K562 (cell line): ENCODE data around the gene KIF25. TPM values are rescaled to one million over a fixed set of nuclear protein-coding genes. Genes with fewer than 3 reads are reported as not detected.

Experiments used
- polyA plus RNA-seq, 8 experiments: library from polyadenylated mRNA; depleted of rRNA in 4 of 8; stranded (reverse) in 5 of 8; unstranded in 3 of 8; fragments of >200 nt; fragmentation: Nextera tagmentation in 2 of 8; fragmentation: Illumina TruSeq in 1 of 8; extraction: Ambion mirVana in 2 of 8; extraction: Trizol in 1 of 8; gene quantifications; 2 replicates each; pipeline versions ENCODE4 v1.2.1 to v1.2.3, GENCODE V29; 2011 to 2014; ENCODE audit warnings: inconsistent platforms in 1 of 8, missing spikeins in 1 of 8
- total RNA-seq, 7 experiments: library from RNA; depleted of rRNA in 6 of 7; stranded (reverse); fragments of >200 nt in 6 of 7; fragmentation: Illumina TruSeq in 2 of 7; extraction: Trizol in 2 of 7; gene quantifications; 2 replicates each; pipeline versions ENCODE4 v1.2.1 to v1.2.3, GENCODE V29; 2011 to 2021; ENCODE audit warnings: low replicate concordance in 1 of 7
- TF ChIP-seq, protein P1 (sequence below), 2 experiments: fragments of 450-650 bp; formaldehyde crosslinking in 1 of 2; IDR thresholded peaks; 2 replicates each; pipeline versions ENCODE4 v1.4.0 to v1.6.1; 2014 to 2020; ENCODE audit warnings: mild to moderate bottlenecking in 2 of 2, borderline replicate concordance in 1 of 2, low read depth in 1 of 2

The KIF25 gene
- total and polyA plus RNA-seq, 9 of the 15 experiments (the other 6 are each of a cell fraction or from before 2014, with no cell fraction given) = 0.04 to 0.49 (median 0.23) TPM; not detected in 5

DNA sequence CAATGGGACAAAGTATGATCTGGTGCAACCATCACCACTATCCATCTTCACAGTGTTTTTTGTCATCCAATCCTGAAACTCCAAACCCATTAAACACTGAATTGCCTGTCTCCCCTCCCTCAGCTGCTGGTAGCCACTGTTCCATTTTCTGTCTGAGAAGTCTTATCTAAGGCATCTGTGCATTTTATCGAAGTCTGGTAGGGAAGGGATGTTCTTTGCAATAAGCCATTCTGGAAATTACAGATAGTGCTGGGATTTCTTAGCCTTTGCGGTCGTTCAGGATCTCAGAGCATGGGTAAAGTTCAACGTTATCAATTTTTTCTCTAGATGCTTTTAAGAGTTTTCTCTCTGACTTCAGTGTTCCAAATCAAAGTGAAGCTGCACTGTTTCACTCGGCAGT is 24.1 kb downstream of the KIF25 start (continued):
- TF ChIP-seq, protein P1, sequence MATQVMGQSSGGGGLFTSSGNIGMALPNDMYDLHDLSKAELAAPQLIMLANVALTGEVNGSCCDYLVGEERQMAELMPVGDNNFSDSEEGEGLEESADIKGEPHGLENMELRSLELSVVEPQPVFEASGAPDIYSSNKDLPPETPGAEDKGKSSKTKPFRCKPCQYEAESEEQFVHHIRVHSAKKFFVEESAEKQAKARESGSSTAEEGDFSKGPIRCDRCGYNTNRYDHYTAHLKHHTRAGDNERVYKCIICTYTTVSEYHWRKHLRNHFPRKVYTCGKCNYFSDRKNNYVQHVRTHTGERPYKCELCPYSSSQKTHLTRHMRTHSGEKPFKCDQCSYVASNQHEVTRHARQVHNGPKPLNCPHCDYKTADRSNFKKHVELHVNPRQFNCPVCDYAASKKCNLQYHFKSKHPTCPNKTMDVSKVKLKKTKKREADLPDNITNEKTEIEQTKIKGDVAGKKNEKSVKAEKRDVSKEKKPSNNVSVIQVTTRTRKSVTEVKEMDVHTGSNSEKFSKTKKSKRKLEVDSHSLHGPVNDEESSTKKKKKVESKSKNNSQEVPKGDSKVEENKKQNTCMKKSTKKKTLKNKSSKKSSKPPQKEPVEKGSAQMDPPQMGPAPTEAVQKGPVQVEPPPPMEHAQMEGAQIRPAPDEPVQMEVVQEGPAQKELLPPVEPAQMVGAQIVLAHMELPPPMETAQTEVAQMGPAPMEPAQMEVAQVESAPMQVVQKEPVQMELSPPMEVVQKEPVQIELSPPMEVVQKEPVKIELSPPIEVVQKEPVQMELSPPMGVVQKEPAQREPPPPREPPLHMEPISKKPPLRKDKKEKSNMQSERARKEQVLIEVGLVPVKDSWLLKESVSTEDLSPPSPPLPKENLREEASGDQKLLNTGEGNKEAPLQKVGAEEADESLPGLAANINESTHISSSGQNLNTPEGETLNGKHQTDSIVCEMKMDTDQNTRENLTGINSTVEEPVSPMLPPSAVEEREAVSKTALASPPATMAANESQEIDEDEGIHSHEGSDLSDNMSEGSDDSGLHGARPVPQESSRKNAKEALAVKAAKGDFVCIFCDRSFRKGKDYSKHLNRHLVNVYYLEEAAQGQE (IDR thresholded peaks at IDR 0.05; ENCODE audit: borderline replicate concordance) = no peak
- TF ChIP-seq, protein P1 (CRISPR knock-in tag; IDR thresholded peaks at IDR 0.05; ENCODE audit: low read depth) = no peak
